ENCODE results near the gene NUDT5. TPM values are rescaled to one million over a fixed set of nuclear protein-coding genes. Genes with fewer than 3 reads are reported as not detected.

NUDT5 gene
- total RNA-seq, 4 donors from 2014 or later, result 23.0 to 31.2 (median 27.3) TPM

DNA sequence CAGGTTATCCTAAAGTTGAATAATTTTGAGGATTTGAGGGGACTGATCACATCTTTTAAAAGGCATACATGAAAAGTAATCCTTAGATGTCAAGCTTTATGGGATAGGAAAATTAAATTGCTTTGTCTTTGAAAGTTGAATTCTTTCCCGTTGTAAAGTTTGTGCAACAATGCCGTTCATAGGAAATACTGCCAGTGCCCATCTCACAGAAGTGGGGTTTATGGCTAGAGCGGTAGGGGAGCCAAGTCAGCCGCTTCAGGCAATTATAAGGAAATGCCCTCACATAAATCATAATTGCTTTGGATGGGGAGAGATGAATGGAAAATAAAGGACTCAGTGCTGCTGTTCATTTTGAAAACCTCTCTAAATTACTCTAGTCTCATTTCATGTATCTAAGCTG, 18.4 kb upstream of the NUDT5 start:
- no peaks in the 10 kb centered on the region for H3K9me3 ChIP-seq
- no peak for TF ChIP-seq POLR2A (IDR thresholded peaks at IDR 0.05)
- TF ChIP-seq, protein P1, sequence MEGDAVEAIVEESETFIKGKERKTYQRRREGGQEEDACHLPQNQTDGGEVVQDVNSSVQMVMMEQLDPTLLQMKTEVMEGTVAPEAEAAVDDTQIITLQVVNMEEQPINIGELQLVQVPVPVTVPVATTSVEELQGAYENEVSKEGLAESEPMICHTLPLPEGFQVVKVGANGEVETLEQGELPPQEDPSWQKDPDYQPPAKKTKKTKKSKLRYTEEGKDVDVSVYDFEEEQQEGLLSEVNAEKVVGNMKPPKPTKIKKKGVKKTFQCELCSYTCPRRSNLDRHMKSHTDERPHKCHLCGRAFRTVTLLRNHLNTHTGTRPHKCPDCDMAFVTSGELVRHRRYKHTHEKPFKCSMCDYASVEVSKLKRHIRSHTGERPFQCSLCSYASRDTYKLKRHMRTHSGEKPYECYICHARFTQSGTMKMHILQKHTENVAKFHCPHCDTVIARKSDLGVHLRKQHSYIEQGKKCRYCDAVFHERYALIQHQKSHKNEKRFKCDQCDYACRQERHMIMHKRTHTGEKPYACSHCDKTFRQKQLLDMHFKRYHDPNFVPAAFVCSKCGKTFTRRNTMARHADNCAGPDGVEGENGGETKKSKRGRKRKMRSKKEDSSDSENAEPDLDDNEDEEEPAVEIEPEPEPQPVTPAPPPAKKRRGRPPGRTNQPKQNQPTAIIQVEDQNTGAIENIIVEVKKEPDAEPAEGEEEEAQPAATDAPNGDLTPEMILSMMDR (IDR thresholded peaks at IDR 0.05), result no peak
- TF ChIP-seq EP300 (IDR thresholded peaks at IDR 0.05), result no peak
- TF ChIP-seq POLR2AphosphoS5 (IDR thresholded peaks at IDR 0.05), result no peak
- H3K4me3 ChIP-seq, result no peak overlapping the region
- no peak for ATAC-seq
- 16 to 44% methylated on average over 4 of the region's 4 CpGs for WGBS, 2 donors (ENCODE audit: low coverage in 1 of 2)
- H3K27me3 ChIP-seq, result no peaks in the 10 kb centered on the region
- peak overlapping the region; percentile 47 to 68 (median 60) for H3K27ac ChIP-seq
- H3K4me1 ChIP-seq, result peaks cover 0 to 44% (median 8%) of the 10 kb centered on the region in 3 donors
- H3K36me3 ChIP-seq, result peaks cover 0 to 63% of the 10 kb centered on the region in 2 donors

DNA sequence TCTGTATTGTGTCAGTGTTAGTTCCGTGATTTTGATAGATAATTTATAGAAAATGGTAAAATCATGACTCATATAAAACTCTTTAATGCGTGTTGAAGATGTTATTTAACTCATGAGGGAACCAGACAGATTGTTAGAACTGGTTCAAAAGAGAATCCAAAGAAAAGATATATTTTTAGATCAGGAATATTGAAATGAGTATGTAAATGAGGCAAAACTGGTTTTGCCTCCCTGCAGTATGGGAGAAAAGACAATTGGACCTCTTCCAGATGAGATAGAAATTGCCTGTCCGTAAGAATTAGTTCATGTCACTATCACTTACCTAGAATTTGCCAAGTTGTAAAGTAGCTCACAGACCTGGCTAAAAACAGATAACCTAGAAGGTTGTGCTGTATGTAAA, 17.9 kb upstream of the NUDT5 start:
- H3K36me3 ChIP-seq, result peaks cover 0 to 61% of the 10 kb centered on the region in 2 donors
- 34 to 39% methylated on average over 3 of the region's 3 CpGs for WGBS, 2 donors (ENCODE audit: low coverage in 1 of 2)
- no peaks in the 10 kb centered on the region for H3K27me3 ChIP-seq
- no peak for ATAC-seq
- H3K4me1 ChIP-seq, result peaks cover 0 to 44% (median 8%) of the 10 kb centered on the region in 3 donors
- H3K27ac ChIP-seq, result peak overlapping the region in 3 of 4 donors; percentile 47 to 68 (median 64)
- TF ChIP-seq, protein P1 (IDR thresholded peaks at IDR 0.05), result no peak
- TF ChIP-seq EP300 (IDR thresholded peaks at IDR 0.05), result no peak
- TF ChIP-seq POLR2A (IDR thresholded peaks at IDR 0.05), result no peak
- TF ChIP-seq POLR2AphosphoS5 (IDR thresholded peaks at IDR 0.05), result no peak
- no peak overlapping the region for H3K4me3 ChIP-seq
- H3K9me3 ChIP-seq, result no peaks in the 10 kb centered on the region

DNA sequence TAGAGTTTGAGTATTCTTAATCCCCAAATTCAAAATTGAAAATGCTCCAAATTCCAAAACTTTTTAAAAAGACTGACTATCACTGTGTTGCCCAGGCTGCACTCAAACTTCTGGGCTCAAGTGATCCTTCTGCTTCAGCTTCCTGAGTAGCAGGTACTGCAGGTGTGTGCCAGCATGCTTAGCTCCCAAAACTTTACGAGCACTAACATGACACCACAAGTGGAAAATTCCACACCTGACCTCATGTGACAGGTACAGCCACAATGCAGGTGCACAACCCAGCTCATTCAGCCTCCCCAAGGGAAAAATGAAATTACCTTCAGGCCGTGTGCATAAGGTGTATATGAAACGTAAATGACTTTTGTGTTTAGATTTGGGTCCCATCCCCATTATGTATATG, 16.8 kb upstream of the NUDT5 start:
- Histone ChIP-seq H3K4me3 (no peak overlapping the region), H3K4me1 (peaks cover 0 to 44% (median 8%) of the 10 kb centered on the region in 3 donors), H3K27ac (no peak overlapping the region), H3K9me3 (no peaks in the 10 kb centered on the region), H3K36me3 (peaks cover 0 to 61% of the 10 kb centered on the region in 2 donors), H3K27me3 (no peaks in the 10 kb centered on the region)
- WGBS, 2 donors (ENCODE audit: low coverage in 1 of 2), result 88 to 94% methylated on average over 2 to 3 of the region's 3 CpGs
- no peak for ATAC-seq
- TF ChIP-seq, protein P1 (IDR thresholded peaks at IDR 0.05), result no peak
- TF ChIP-seq POLR2AphosphoS5 (IDR thresholded peaks at IDR 0.05), result no peak
- TF ChIP-seq EP300 (IDR thresholded peaks at IDR 0.05), result no peak
- no peak for TF ChIP-seq POLR2A (IDR thresholded peaks at IDR 0.05)

DNA sequence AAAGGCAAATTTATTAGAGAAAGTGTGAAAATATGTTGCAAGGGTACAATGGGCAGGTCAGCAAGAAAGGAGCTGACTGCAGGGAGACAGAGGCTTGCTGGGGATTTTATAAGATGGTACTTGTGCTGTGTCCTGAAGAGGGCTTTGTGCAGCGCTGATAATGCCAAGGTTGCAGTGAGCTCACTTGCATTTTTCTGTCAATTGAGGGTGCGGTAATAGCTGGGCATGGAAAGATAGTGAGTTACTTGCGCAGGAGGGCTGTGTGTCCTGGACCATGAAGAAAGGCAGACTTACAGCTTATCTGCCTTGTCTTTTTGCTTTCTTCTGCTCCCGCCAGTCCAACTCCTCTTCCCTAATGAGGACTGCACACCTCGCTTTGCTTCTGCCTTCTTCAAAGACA, 12.8 kb upstream of the NUDT5 start:
- no peak overlapping the region for H3K27ac ChIP-seq
- H3K36me3 ChIP-seq, result peaks cover 0 to 67% of the 10 kb centered on the region in 2 donors
- ATAC-seq, result no peak
- H3K9me3 ChIP-seq, result no peaks in the 10 kb centered on the region
- peaks cover 0 to 7% (median 0%) of the 10 kb centered on the region in 3 donors for H3K4me1 ChIP-seq
- H3K27me3 ChIP-seq, result no peaks in the 10 kb centered on the region
- TF ChIP-seq EP300 (IDR thresholded peaks at IDR 0.05), result no peak
- TF ChIP-seq POLR2A (IDR thresholded peaks at IDR 0.05), result no peak
- no peak for TF ChIP-seq POLR2AphosphoS5 (IDR thresholded peaks at IDR 0.05)
- TF ChIP-seq, protein P1 (IDR thresholded peaks at IDR 0.05), result no peak
- no peak overlapping the region for H3K4me3 ChIP-seq
- 97 to 100% methylated on average over 5 of the region's 5 CpGs for WGBS, 2 donors (ENCODE audit: low coverage in 1 of 2)

DNA sequence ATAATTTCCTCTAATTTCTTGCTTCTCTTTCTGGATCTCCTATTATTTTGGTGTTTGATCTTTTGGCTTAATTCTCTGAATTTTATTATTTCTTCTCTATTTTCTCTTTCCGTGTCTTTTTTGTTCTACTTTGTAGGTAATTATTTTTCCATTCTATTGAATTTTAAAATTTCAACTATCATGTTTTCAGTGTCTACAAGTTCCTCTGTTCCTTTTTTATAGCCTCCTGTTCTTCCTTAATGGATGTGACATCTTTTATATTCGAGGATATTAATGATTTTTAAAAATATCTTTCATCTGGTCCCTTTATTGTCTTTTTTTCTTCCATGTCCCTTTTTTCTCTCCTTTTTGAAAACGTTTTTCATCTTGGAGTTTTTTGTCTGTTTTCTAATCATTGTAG, 11.4 kb upstream of the NUDT5 start:
- no peaks in the 10 kb centered on the region for H3K4me1 ChIP-seq
- H3K4me3 ChIP-seq, result no peak overlapping the region
- no peak overlapping the region for H3K27ac ChIP-seq
- peaks cover 0 to 69% of the 10 kb centered on the region in 2 donors for H3K36me3 ChIP-seq
- WGBS, 2 donors (ENCODE audit: low coverage in 1 of 2), result 85 to 88% methylated on average over 3 of the region's 3 CpGs
- TF ChIP-seq EP300 (IDR thresholded peaks at IDR 0.05) (no peak), POLR2A (IDR thresholded peaks at IDR 0.05) (no peak), POLR2AphosphoS5 (IDR thresholded peaks at IDR 0.05) (no peak)
- TF ChIP-seq, protein P1 (IDR thresholded peaks at IDR 0.05), result no peak
- no peaks in the 10 kb centered on the region for H3K27me3 ChIP-seq
- no peaks in the 10 kb centered on the region for H3K9me3 ChIP-seq
- no peak for ATAC-seq

Measured in gastroesophageal sphincter (tissue), 4 donors.